Measurements from ENCODE around the gene GATAD2A.

The GATAD2A gene

GRCh38 chr19:19539698-19540063 is 134.2 kb downstream of the GATAD2A start:
- peaks cover 25% of the 10 kb centered on the region for H3K4me1 ChIP-seq (ENCODE audit: control insufficient read depth, insufficient read depth, low read length, poor library complexity, severe bottlenecking)
- no peaks in the 10 kb centered on the region for H3K9me3 ChIP-seq (ENCODE audit: control insufficient read depth, low read length)
- no peaks in the 10 kb centered on the region for H3K36me3 ChIP-seq (ENCODE audit: control insufficient read depth, insufficient read depth, low read length)
- H3K27me3 ChIP-seq (replicated peaks; ENCODE audit: control insufficient read depth, insufficient read depth, low read length, poor library complexity, severe bottlenecking) = no peaks in the 10 kb centered on the region
- no peak for DNase-seq
- no peak overlapping the region for H3K27ac ChIP-seq (ENCODE audit: insufficient read depth, low read length, poor library complexity, severe bottlenecking)
- no peak overlapping the region for H3K4me3 ChIP-seq (ENCODE audit: insufficient read depth, low read depth, low read length, poor library complexity, severe bottlenecking)

- H3K36me3 ChIP-seq (ENCODE audit: control insufficient read depth, insufficient read depth, low read length) = no peaks in the 10 kb centered on the region
- peaks cover 25% of the 10 kb centered on the region for H3K4me1 ChIP-seq (ENCODE audit: control insufficient read depth, insufficient read depth, low read length, poor library complexity, severe bottlenecking)
- no peaks in the 10 kb centered on the region for H3K9me3 ChIP-seq (ENCODE audit: control insufficient read depth, low read length)
- H3K27ac ChIP-seq (ENCODE audit: insufficient read depth, low read length, poor library complexity, severe bottlenecking) = no peak overlapping the region
- peak; percentile 47 to 67 (median 61) for DNase-seq
- H3K4me3 ChIP-seq (ENCODE audit: insufficient read depth, low read depth, low read length, poor library complexity, severe bottlenecking) = peak overlapping the region; percentile 60
- no peaks in the 10 kb centered on the region for H3K27me3 ChIP-seq (replicated peaks; ENCODE audit: control insufficient read depth, insufficient read depth, low read length, poor library complexity, severe bottlenecking)
Observed at GRCh38 chr19:19540064-19540714, 134.7 kb downstream of the GATAD2A start.

GRCh38 chr19:19540715-19541515 is 135.4 kb downstream of the GATAD2A start:
- H3K27me3 ChIP-seq (replicated peaks; ENCODE audit: control insufficient read depth, insufficient read depth, low read length, poor library complexity, severe bottlenecking) = no peaks in the 10 kb centered on the region

GRCh38 chr19:19541616-19542015 is 136.1 kb downstream of the GATAD2A start:
- Histone ChIP-seq H3K27me3 (replicated peaks; ENCODE audit: control insufficient read depth, insufficient read depth, low read length, poor library complexity, severe bottlenecking) (no peaks in the 10 kb centered on the region), H3K4me3 (ENCODE audit: insufficient read depth, low read depth, low read length, poor library complexity, severe bottlenecking) (peak overlapping the region; percentile 60), H3K4me1 (ENCODE audit: control insufficient read depth, insufficient read depth, low read length, poor library complexity, severe bottlenecking) (peaks cover 25% of the 10 kb centered on the region), H3K36me3 (ENCODE audit: control insufficient read depth, insufficient read depth, low read length) (no peaks in the 10 kb centered on the region), H3K27ac (ENCODE audit: insufficient read depth, low read length, poor library complexity, severe bottlenecking) (no peak overlapping the region), H3K9me3 (ENCODE audit: control insufficient read depth, low read length) (no peaks in the 10 kb centered on the region)
- no peak for DNase-seq

More at GRCh38 chr19:19540715-19541515, 135.4 kb downstream of the GATAD2A start:
- peak; percentile 63 to 77 (median 68) for DNase-seq
- no peaks in the 10 kb centered on the region for H3K9me3 ChIP-seq (ENCODE audit: control insufficient read depth, low read length)
- H3K36me3 ChIP-seq (ENCODE audit: control insufficient read depth, insufficient read depth, low read length) = no peaks in the 10 kb centered on the region
- H3K4me1 ChIP-seq (ENCODE audit: control insufficient read depth, insufficient read depth, low read length, poor library complexity, severe bottlenecking) = peaks cover 25% of the 10 kb centered on the region
- H3K27ac ChIP-seq (ENCODE audit: insufficient read depth, low read length, poor library complexity, severe bottlenecking) = no peak overlapping the region
- peak overlapping the region; percentile 60 for H3K4me3 ChIP-seq (ENCODE audit: insufficient read depth, low read depth, low read length, poor library complexity, severe bottlenecking)

- H3K27ac ChIP-seq (ENCODE audit: insufficient read depth, low read length, poor library complexity, severe bottlenecking) = no peak overlapping the region
- H3K4me3 ChIP-seq (ENCODE audit: insufficient read depth, low read depth, low read length, poor library complexity, severe bottlenecking) = no peak overlapping the region
- H3K27me3 ChIP-seq (replicated peaks; ENCODE audit: control insufficient read depth, insufficient read depth, low read length, poor library complexity, severe bottlenecking) = no peaks in the 10 kb centered on the region
- no peaks in the 10 kb centered on the region for H3K9me3 ChIP-seq (ENCODE audit: control insufficient read depth, low read length)
- peaks cover 25% of the 10 kb centered on the region for H3K4me1 ChIP-seq (ENCODE audit: control insufficient read depth, insufficient read depth, low read length, poor library complexity, severe bottlenecking)
- H3K36me3 ChIP-seq (ENCODE audit: control insufficient read depth, insufficient read depth, low read length) = no peaks in the 10 kb centered on the region
- DNase-seq = no peak
Observed at GRCh38 chr19:19542507-19542906, 137.0 kb downstream of the GATAD2A start.

- no peak for DNase-seq
- Histone ChIP-seq H3K27me3 (replicated peaks; ENCODE audit: control insufficient read depth, insufficient read depth, low read length, poor library complexity, severe bottlenecking) (no peaks in the 10 kb centered on the region), H3K36me3 (ENCODE audit: control insufficient read depth, insufficient read depth, low read length) (no peaks in the 10 kb centered on the region), H3K27ac (ENCODE audit: insufficient read depth, low read length, poor library complexity, severe bottlenecking) (no peak overlapping the region), H3K9me3 (ENCODE audit: control insufficient read depth, low read length) (no peaks in the 10 kb centered on the region), H3K4me1 (ENCODE audit: control insufficient read depth, insufficient read depth, low read length, poor library complexity, severe bottlenecking) (peaks cover 20% of the 10 kb centered on the region), H3K4me3 (ENCODE audit: insufficient read depth, low read depth, low read length, poor library complexity, severe bottlenecking) (no peak overlapping the region)
Observed at GRCh38 chr19:19543101-19543500, 137.6 kb downstream of the GATAD2A start.

- no peaks in the 10 kb centered on the region for H3K27me3 ChIP-seq (replicated peaks; ENCODE audit: control insufficient read depth, insufficient read depth, low read length, poor library complexity, severe bottlenecking)
Observed at GRCh38 chr19:19543640-19544039, 138.2 kb downstream of the GATAD2A start.

GRCh38 chr19:19544257-19544953 is 138.9 kb downstream of the GATAD2A start:
- no peak overlapping the region for H3K27ac ChIP-seq (ENCODE audit: insufficient read depth, low read length, poor library complexity, severe bottlenecking)
- H3K9me3 ChIP-seq (ENCODE audit: control insufficient read depth, low read length) = no peaks in the 10 kb centered on the region
- H3K4me3 ChIP-seq (ENCODE audit: insufficient read depth, low read depth, low read length, poor library complexity, severe bottlenecking) = no peak overlapping the region
- H3K4me1 ChIP-seq (ENCODE audit: control insufficient read depth, insufficient read depth, low read length, poor library complexity, severe bottlenecking) = peaks cover 14% of the 10 kb centered on the region
- DNase-seq = no peak
- H3K27me3 ChIP-seq (replicated peaks; ENCODE audit: control insufficient read depth, insufficient read depth, low read length, poor library complexity, severe bottlenecking) = no peaks in the 10 kb centered on the region
- H3K36me3 ChIP-seq (ENCODE audit: control insufficient read depth, insufficient read depth, low read length) = no peaks in the 10 kb centered on the region

More at GRCh38 chr19:19543640-19544039, 138.2 kb downstream of the GATAD2A start:
- Histone ChIP-seq H3K27ac (ENCODE audit: insufficient read depth, low read length, poor library complexity, severe bottlenecking) (no peak overlapping the region), H3K9me3 (ENCODE audit: control insufficient read depth, low read length) (no peaks in the 10 kb centered on the region), H3K4me3 (ENCODE audit: insufficient read depth, low read depth, low read length, poor library complexity, severe bottlenecking) (no peak overlapping the region), H3K4me1 (ENCODE audit: control insufficient read depth, insufficient read depth, low read length, poor library complexity, severe bottlenecking) (peaks cover 15% of the 10 kb centered on the region), H3K36me3 (ENCODE audit: control insufficient read depth, insufficient read depth, low read length) (no peaks in the 10 kb centered on the region)
- no peak for DNase-seq

GRCh38 chr19:19544954-19545591 is 139.6 kb downstream of the GATAD2A start:
- DNase-seq = no peak
- Histone ChIP-seq H3K36me3 (ENCODE audit: control insufficient read depth, insufficient read depth, low read length) (no peaks in the 10 kb centered on the region), H3K9me3 (ENCODE audit: control insufficient read depth, low read length) (no peaks in the 10 kb centered on the region), H3K4me3 (ENCODE audit: insufficient read depth, low read depth, low read length, poor library complexity, severe bottlenecking) (no peak overlapping the region), H3K27me3 (replicated peaks; ENCODE audit: control insufficient read depth, insufficient read depth, low read length, poor library complexity, severe bottlenecking) (no peaks in the 10 kb centered on the region), H3K27ac (ENCODE audit: insufficient read depth, low read length, poor library complexity, severe bottlenecking) (no peak overlapping the region), H3K4me1 (ENCODE audit: control insufficient read depth, insufficient read depth, low read length, poor library complexity, severe bottlenecking) (peaks cover 14% of the 10 kb centered on the region)
